ENCODE data around the gene RNF44. TPM values are rescaled to one million over a fixed set of nuclear protein-coding genes. Genes with fewer than 3 reads are reported as not detected.

The RNF44 gene
- total RNA-seq, 1 experiment from 2014 or later: 172 TPM

DNA sequence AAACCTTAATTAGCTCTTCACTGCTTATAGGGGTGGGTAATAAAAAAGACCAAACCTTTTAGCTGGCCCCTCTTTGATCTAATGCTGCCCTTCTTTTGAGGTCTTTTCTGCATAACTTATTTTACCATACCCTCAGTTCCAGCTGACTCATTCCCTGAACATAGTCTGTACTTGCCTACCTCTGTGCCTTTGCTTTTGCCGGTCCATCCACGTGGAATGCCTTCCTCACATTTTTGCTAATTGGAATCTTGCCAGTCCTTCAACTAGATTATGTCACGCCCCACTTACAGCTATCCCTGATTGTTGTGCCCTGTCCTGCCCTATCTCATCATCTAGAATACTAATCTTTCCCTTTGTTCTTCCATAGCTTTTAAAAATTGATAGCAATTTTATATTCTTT, 44.8 kb downstream of the RNF44 start:
- Histone ChIP-seq H2BK20ac (ENCODE audit: low read depth, low read length, poor library complexity, severe bottlenecking) (no peak overlapping the region), H3K79me1 (ENCODE audit: insufficient read depth, low read depth, low read length, poor library complexity, severe bottlenecking) (no peaks in the 10 kb centered on the region), H3K4ac (ENCODE audit: low read depth, low read length) (no peak overlapping the region), H3K4me2 (ENCODE audit: insufficient read depth, insufficient read length, low read length) (no peak overlapping the region), H3K27me3 (ENCODE audit: insufficient read depth, low read length) (no peaks in the 10 kb centered on the region), H2AK5ac (ENCODE audit: insufficient read length, low read length) (no peak overlapping the region), H3K79me2 (ENCODE audit: insufficient read depth, low read length) (peaks cover 3% of the 10 kb centered on the region; the same call in 1 of the 2 replicates), H3K18ac (ENCODE audit: insufficient read length, low read depth, low read length) (no peak overlapping the region), H3K4me1 (ENCODE audit: insufficient read depth, low read length) (no peaks in the 10 kb centered on the region), H4K91ac (ENCODE audit: insufficient read length, low read depth, low read length) (no peak overlapping the region), H4K8ac (replicated peaks; ENCODE audit: insufficient read length, low read depth, low read length) (no peak overlapping the region), H2BK120ac (ENCODE audit: low read depth, low read length, poor library complexity, severe bottlenecking) (no peak overlapping the region), H3K14ac (ENCODE audit: insufficient read depth, low read length) (no peak overlapping the region), H3K9ac (ENCODE audit: extremely low read depth, insufficient read length, low read length) (no peak overlapping the region), H3K23me2 (ENCODE audit: insufficient read length, low read depth, low read length, poor library complexity, severe bottlenecking) (no peaks in the 10 kb centered on the region), H3K9me3 (ENCODE audit: control insufficient read depth, low read depth, low read length) (no peaks in the 10 kb centered on the region), H3K23ac (ENCODE audit: insufficient read length, low read depth, low read length) (no peak overlapping the region), H2AFZ (ENCODE audit: low read length) (no peak overlapping the region), H4K5ac (ENCODE audit: insufficient read length, low read depth, low read length) (no peak overlapping the region), H3T11ph (ENCODE audit: low read length) (no peak overlapping the region), H2BK15ac (ENCODE audit: low read depth, low read length) (no peak overlapping the region), H4K20me1 (ENCODE audit: control insufficient read depth, insufficient read depth, insufficient read length) (no peaks in the 10 kb centered on the region), H2BK12ac (ENCODE audit: insufficient read length, low read depth, low read length) (no peak overlapping the region), H3K27ac (ENCODE audit: insufficient read length, low read depth, low read length) (no peak overlapping the region), H2BK5ac (ENCODE audit: insufficient read length, low read length) (no peak overlapping the region), H3K56ac (ENCODE audit: insufficient read length, low read depth, low read length) (no peak overlapping the region)
- no peak for DNase-seq
- no peaks in the 10 kb centered on the region; a peak in 1 of 5 replicates for H3K9me3 Mint-ChIP-seq
- WGBS (ENCODE audit: extremely low coverage, insufficient read length, low lambda C conversion rate): no CpG with 5 or more reads among the region's 3 CpGs
- no peak overlapping the region for H3K4me3 Mint-ChIP-seq
- TF ChIP-seq CTCF (conservative IDR thresholded peaks at IDR 0.05): no peak
- H3K27me3 Mint-ChIP-seq (ENCODE audit: low read depth): no peaks in the 10 kb centered on the region
- H3K4me1 Mint-ChIP-seq: peaks cover 0 to 3% of the 10 kb centered on the region in 2 experiments; a peak in 1 of 4 replicates
- H3K36me3 Mint-ChIP-seq (ENCODE audit: insufficient read depth in 1 of 3, low read depth in 3 of 3): peaks cover 38 to 88% (median 81%) of the 10 kb centered on the region in 3 experiments; a peak in 6 of 7 replicates
- no peak overlapping the region for H3K27ac Mint-ChIP-seq

Data from H9 (cell line).